Measurements from ENCODE around the gene MITD1. TPM values are rescaled to one million over a fixed set of nuclear protein-coding genes. Genes with fewer than 3 reads are reported as not detected.

MITD1 gene
- total RNA-seq, 1 donor: 19.5 TPM

DNA sequence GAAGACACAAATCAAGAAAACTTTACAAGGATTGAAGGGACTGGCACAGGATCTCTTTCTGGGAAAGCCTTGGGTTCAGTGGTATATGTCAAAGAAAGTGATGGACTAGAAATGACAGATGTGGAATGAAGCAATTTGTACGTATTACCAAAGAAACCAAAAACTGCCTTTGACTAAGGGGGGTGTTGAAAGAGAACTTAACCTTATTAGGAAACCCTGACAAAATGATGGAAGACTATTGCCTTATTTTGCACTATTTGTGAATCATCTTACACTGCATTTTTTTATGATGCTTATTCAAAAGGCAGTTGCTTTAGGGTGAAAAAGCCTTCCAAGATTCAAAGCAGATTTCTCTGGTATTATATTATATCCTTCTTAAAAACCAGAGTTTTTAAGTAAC lies 30.2 kb downstream of the MITD1 start:
- Histone ChIP-seq H3K27me3 (ENCODE audit: insufficient read depth, low read length) (no peaks in the 10 kb centered on the region), H2AFZ (ENCODE audit: low read length) (no peak overlapping the region), H3K36me3 (ENCODE audit: insufficient read depth, low read length) (no peaks in the 10 kb centered on the region), H3K9me3 (ENCODE audit: low read depth, low read length) (no peaks in the 10 kb centered on the region), H4K20me1 (ENCODE audit: insufficient read depth, low read length) (no peaks in the 10 kb centered on the region), H3K27ac (ENCODE audit: low read depth, low read length) (no peak overlapping the region), H3K4me3 (ENCODE audit: insufficient read depth, low read length) (no peak overlapping the region), H3K79me2 (ENCODE audit: insufficient read depth, low read length) (peaks cover 17% of the 10 kb centered on the region), H3K4me2 (ENCODE audit: insufficient read depth, low read length) (no peak overlapping the region), H3K4me1 (ENCODE audit: insufficient read depth, low read length) (peaks cover 11% of the 10 kb centered on the region)
- DNase-seq (ENCODE audit: insufficient read length, low spot score, missing footprints): no peak
- TF ChIP-seq, protein P1, sequence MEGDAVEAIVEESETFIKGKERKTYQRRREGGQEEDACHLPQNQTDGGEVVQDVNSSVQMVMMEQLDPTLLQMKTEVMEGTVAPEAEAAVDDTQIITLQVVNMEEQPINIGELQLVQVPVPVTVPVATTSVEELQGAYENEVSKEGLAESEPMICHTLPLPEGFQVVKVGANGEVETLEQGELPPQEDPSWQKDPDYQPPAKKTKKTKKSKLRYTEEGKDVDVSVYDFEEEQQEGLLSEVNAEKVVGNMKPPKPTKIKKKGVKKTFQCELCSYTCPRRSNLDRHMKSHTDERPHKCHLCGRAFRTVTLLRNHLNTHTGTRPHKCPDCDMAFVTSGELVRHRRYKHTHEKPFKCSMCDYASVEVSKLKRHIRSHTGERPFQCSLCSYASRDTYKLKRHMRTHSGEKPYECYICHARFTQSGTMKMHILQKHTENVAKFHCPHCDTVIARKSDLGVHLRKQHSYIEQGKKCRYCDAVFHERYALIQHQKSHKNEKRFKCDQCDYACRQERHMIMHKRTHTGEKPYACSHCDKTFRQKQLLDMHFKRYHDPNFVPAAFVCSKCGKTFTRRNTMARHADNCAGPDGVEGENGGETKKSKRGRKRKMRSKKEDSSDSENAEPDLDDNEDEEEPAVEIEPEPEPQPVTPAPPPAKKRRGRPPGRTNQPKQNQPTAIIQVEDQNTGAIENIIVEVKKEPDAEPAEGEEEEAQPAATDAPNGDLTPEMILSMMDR (IDR thresholded peaks at IDR 0.05; ENCODE audit: extremely low read depth, low read depth, low read length): no peak

DNA sequence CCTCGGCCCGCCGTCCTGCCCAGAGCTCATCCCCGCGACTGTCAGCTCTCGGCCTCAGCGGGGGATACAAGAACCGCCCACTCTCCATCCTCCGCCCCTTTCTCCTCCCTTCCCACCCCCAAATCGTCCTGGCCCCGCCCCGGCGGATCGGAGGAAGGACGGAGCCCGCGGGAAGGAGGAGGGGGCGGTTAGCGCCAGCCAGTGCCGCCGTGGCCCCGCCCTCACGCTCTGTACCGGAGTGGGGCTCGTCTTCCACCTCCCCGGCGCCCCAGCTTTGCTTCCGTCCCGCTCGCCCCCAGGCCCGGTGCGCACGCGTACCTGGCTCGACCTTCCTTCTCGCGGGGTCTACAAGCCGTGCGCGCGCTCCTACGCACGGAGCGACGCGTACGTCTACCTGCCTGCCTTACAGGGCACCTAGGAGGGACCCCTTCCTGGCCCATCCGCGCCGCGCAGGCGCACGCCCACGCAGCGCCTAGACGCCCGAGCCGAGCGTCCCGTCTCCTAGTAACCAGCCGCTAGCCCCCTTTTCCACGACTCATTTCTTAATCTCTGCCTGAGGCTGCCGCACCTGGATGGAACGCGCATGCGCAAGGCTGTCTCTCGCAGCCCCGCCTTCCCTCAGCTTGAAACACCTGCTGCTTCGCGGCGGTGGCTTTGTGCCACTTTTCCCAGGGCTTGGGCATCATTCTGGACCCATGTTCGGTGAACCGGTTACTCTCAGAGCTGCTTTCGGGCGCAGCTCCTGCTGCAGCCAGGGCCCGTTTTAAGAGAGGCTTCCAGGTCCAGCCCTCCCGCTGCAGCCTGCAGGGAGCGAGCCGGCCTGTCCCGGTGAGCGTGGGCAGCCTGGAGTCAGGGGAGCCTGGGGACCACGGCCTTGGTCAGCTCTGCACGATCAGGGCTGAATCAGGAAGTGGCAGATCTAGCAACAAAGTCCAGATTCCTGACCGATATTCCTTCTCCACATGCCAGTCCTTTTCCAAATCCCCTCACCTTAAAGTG lies 39.4 kb downstream of the MITD1 start, which contains the start of gene C2orf15:
Gene C2orf15, plus strand, starts transcription at position 598 of the 999 bp plus-strand sequence. CDS start 8,852 bp downstream, outside the sequence.
- peak within 1 kb of the TSS; percentile 98 for H3K4me2 ChIP-seq (ENCODE audit: insufficient read depth, low read length)
- H3K27ac ChIP-seq (ENCODE audit: low read depth, low read length): no peak within 1 kb of the TSS
- peak within 1 kb of the TSS; percentile 88 for H2AFZ ChIP-seq (ENCODE audit: low read length)

DNA sequence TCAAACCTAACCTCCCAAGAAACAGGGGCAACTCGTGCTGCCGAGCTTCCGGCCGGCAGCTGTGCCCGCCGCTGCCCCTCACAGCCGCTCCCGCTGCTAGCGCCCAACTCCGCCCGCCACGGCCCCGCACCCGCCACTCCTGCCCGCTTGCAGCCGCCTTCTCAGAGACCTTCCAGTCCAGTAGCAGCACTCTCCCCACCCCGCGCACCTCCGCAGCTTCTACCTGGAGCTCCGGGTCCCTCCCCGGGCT lies 40.1 kb downstream of the MITD1 start:
- DNase-seq (ENCODE audit: insufficient read length, low spot score, missing footprints): no peak
- Histone ChIP-seq H3K27me3 (ENCODE audit: insufficient read depth, low read length) (peaks cover 14% of the 10 kb centered on the region), H2AFZ (ENCODE audit: low read length) (peak overlapping the region; percentile 88), H3K79me2 (ENCODE audit: insufficient read depth, low read length) (no peaks in the 10 kb centered on the region), H3K4me2 (ENCODE audit: insufficient read depth, low read length) (peak overlapping the region; percentile 98), H3K9me3 (ENCODE audit: low read depth, low read length) (no peaks in the 10 kb centered on the region), H3K36me3 (ENCODE audit: insufficient read depth, low read length) (no peaks in the 10 kb centered on the region), H3K4me3 (ENCODE audit: insufficient read depth, low read length) (peak overlapping the region; percentile 89), H3K4me1 (ENCODE audit: insufficient read depth, low read length) (peaks cover 10% of the 10 kb centered on the region), H4K20me1 (ENCODE audit: insufficient read depth, low read length) (no peaks in the 10 kb centered on the region), H3K27ac (ENCODE audit: low read depth, low read length) (no peak overlapping the region)
- TF ChIP-seq, protein P1 (IDR thresholded peaks at IDR 0.05; ENCODE audit: extremely low read depth, low read depth, low read length): no peak

More for the DNA sequence above, 39.4 kb downstream of the MITD1 start, which contains the start of gene C2orf15:
- Histone ChIP-seq H3K36me3 (ENCODE audit: insufficient read depth, low read length) (no peaks in the 10 kb centered on the region), H3K4me1 (ENCODE audit: insufficient read depth, low read length) (peaks cover 10% of the 10 kb centered on the region), H3K27me3 (ENCODE audit: insufficient read depth, low read length) (peaks cover 14% of the 10 kb centered on the region), H4K20me1 (ENCODE audit: insufficient read depth, low read length) (no peaks in the 10 kb centered on the region), H3K79me2 (ENCODE audit: insufficient read depth, low read length) (no peaks in the 10 kb centered on the region), H3K4me3 (ENCODE audit: insufficient read depth, low read length) (peak within 1 kb of the TSS; percentile 89), H3K9me3 (ENCODE audit: low read depth, low read length) (no peaks in the 10 kb centered on the region)
- peak; percentile 96 for DNase-seq (ENCODE audit: insufficient read length, low spot score, missing footprints)
- TF ChIP-seq, protein P1 (IDR thresholded peaks at IDR 0.05; ENCODE audit: extremely low read depth, low read depth, low read length): no peak

Measured in osteoblast (primary cell).